Esophagus squamous epithelium (tissue), 5 donors: ENCODE measurements around the gene GNA12. TPM values are rescaled to one million over a fixed set of nuclear protein-coding genes. Genes with fewer than 3 reads are reported as not detected.

Experiments
- DNase-seq: peaks from one replicate; lab custom pipeline; 2025; lab: John Stamatoyannopoulos, UW
- H3K27ac ChIP-seq, 4 donors: fragments of 200-600 bp; sonication (generic); one replicate each; pipeline ENCODE4 v1.5.1; 2016 to 2019; ENCODE audit warnings: mild to moderate bottlenecking in 1 of 4
- H3K27me3 ChIP-seq, 4 donors: fragments of 200-600 bp; sonication (generic); 1 replicate in 3 of 4; 2 replicates in 1 of 4; pipeline versions ENCODE4 v1.5.1 to v1.6.0; 2017 to 2021; ENCODE audit warnings: antibody characterized with exemption in 1 of 4
- H3K36me3 ChIP-seq, 3 donors: fragments of 200-600 bp; sonication (generic); one replicate each; pipeline ENCODE4 v1.5.1; 2016 to 2019
- H3K4me1 ChIP-seq, 3 donors: fragments of 200-600 bp; sonication (generic); one replicate each; pipeline ENCODE4 v1.5.1; 2017 to 2019
- H3K4me3 ChIP-seq, 4 donors: fragments of 200-600 bp; sonication (generic); 1 replicate in 3 of 4; 2 replicates in 1 of 4; pipeline ENCODE4 v1.5.1; 2016 to 2019; ENCODE audit warnings: mild to moderate bottlenecking in 2 of 4, moderate library complexity in 1 of 4
- H3K9me3 ChIP-seq, 3 donors: fragments of 200-600 bp; sonication (generic); one replicate each; pipeline ENCODE4 v1.5.1; 2016 to 2019
- POLR2A ChIP-seq, 4 donors: fragments of 450-650 bp; IDR thresholded peaks; one replicate each; pipeline ENCODE4 v1.6.1; 2017; ENCODE audit warnings: antibody characterized with exemption in 4 of 4, mild to moderate bottlenecking in 4 of 4, moderate library complexity in 3 of 4
- WGBS, 2 donors: methylation state at CpG; one replicate each; pipeline ENCODE4 v1.1.5; 2018; 5-methylcytosine and 5-hydroxymethylcytosine counted together
- intact Hi-C: fragments of 100-400 bp; cut with DNase I; formaldehyde crosslinking; loops from one replicate; pipeline ENCODE4 v1.15.0; 2022
- total RNA-seq, 4 donors: library from RNA; depleted of rRNA; stranded (reverse); fragments of >200 nt; gene quantifications; one replicate each; pipeline ENCODE4 v1.1.0, GENCODE V29; 2016
- TF ChIP-seq, protein P1 (sequence below), 6 experiments: fragments of 450-650 bp in 4 of 6; fragments of 200-600 bp in 2 of 6; sonication (generic) in 2 of 6; IDR thresholded peaks; one replicate each; pipeline ENCODE4 v1.5.1; 2016 to 2019; ENCODE audit warnings: antibody characterized with exemption in 6 of 6, mild to moderate bottlenecking in 4 of 6, moderate library complexity in 4 of 6
- donor health status: DM: yes; HTN: yes; CAD: no.

GNA12 gene
- total RNA-seq, 4 donors from 2014 or later: 6.6 to 11.6 (median 7.6) TPM

DNA sequence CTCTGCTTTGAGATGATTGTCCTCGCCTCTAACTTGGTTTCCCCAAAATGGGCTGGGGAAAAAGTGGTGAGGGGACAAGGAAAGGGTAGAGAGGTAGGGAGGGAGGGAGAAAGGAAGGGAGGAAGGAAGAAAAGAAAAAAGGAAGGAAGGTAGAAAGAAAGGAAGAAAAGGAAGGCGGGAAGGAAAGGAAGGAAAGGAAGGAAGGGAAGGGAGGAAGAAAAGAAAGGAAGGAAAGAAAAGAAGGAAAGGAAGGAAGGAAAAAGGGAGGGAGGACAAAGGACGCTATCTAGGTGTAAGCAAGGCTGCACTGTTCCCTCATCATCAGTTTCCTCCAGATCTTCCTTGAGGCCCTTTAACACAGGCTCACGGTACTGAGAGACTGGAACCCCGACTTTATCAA, 2.2 kb downstream of the GNA12 start:
- H3K27me3 ChIP-seq: no peaks in the 10 kb centered on the region
- intact Hi-C loops: no loop called here
- no peak overlapping the region for H3K27ac ChIP-seq
- H3K36me3 ChIP-seq: peaks cover 0 to 9% (median 0%) of the 10 kb centered on the region in 3 donors
- 74 to 78% methylated on average over 4 to 5 of the region's 5 CpGs for WGBS, 2 donors
- DNase-seq: no peak
- TF ChIP-seq POLR2A (IDR thresholded peaks at IDR 0.05): no peak
- TF ChIP-seq, protein P1, sequence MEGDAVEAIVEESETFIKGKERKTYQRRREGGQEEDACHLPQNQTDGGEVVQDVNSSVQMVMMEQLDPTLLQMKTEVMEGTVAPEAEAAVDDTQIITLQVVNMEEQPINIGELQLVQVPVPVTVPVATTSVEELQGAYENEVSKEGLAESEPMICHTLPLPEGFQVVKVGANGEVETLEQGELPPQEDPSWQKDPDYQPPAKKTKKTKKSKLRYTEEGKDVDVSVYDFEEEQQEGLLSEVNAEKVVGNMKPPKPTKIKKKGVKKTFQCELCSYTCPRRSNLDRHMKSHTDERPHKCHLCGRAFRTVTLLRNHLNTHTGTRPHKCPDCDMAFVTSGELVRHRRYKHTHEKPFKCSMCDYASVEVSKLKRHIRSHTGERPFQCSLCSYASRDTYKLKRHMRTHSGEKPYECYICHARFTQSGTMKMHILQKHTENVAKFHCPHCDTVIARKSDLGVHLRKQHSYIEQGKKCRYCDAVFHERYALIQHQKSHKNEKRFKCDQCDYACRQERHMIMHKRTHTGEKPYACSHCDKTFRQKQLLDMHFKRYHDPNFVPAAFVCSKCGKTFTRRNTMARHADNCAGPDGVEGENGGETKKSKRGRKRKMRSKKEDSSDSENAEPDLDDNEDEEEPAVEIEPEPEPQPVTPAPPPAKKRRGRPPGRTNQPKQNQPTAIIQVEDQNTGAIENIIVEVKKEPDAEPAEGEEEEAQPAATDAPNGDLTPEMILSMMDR (IDR thresholded peaks at IDR 0.05): no peak
- peaks cover 6 to 45% (median 13%) of the 10 kb centered on the region in 3 donors for H3K4me1 ChIP-seq
- H3K9me3 ChIP-seq: no peaks in the 10 kb centered on the region
- H3K4me3 ChIP-seq: no peak overlapping the region

DNA sequence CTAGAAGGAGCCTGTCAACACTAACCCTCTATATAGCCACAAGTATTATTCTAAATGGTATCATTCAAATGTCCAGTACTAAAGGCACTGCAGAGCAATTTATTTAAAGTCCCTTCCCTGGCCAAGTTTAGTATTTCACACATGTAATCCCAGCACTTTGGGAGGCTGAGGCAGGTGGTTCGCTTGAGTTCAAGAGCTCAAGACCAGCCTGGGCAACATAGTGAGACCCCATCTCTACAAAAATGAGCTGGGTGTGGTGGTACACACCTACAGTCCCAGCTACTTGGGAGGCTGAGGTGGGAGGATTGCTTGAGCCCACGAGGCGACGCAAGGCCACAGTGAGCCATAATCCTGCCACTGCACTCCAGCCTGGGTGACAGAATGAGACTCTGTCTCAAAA, 3.6 kb downstream of the GNA12 start:
- H3K4me3 ChIP-seq: no peak overlapping the region
- TF ChIP-seq, protein P1 (IDR thresholded peaks at IDR 0.05): no peak
- TF ChIP-seq POLR2A (IDR thresholded peaks at IDR 0.05): no peak
- no peak for DNase-seq
- intact Hi-C loops: no loop called here
- WGBS, 2 donors: 95 to 100% methylated on average over 3 to 4 of the region's 4 CpGs
- peaks cover 0 to 13% (median 0%) of the 10 kb centered on the region in 3 donors for H3K36me3 ChIP-seq
- no peaks in the 10 kb centered on the region for H3K27me3 ChIP-seq
- peaks cover 6 to 46% (median 13%) of the 10 kb centered on the region in 3 donors for H3K4me1 ChIP-seq
- H3K27ac ChIP-seq: no peak overlapping the region
- no peaks in the 10 kb centered on the region for H3K9me3 ChIP-seq

DNA sequence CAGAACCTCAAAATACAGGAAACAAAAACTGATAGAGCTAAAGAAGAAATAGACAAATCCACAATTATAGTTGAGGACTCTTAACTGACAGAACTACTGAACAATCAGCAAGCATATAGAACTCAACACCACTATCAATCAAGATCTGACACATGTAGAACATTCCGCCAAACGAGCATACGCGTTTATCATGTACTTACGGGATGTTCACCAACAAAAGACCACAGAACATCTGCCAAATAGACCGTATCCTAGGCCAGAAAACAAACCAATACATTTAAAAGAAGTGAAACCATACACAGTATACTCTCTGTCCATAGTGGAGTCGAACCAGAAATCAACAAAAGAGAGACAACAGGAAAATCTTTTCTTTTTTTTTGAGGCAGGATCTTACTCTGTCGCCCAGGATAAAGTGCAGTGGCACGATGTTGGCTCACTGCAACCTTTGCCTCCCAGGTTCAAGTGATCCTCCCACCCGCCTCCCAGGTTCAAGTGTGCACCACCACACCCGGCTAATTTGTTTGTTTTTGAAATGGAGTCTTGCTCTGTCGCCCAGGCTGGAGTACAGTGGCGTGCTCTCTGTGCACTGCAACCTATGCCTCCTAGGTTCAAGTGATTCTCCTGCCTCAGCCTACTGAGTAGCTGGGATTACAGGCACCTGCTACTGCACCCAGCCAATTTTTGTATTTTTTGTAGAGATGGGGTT, 5.1 kb downstream of the GNA12 start:
- Histone ChIP-seq H3K27ac (no peak overlapping the region), H3K27me3 (no peaks in the 10 kb centered on the region), H3K4me3 (no peak overlapping the region), H3K9me3 (no peaks in the 10 kb centered on the region), H3K36me3 (peaks cover 0 to 24% (median 0%) of the 10 kb centered on the region in 3 donors), H3K4me1 (peaks cover 6 to 42% (median 13%) of the 10 kb centered on the region in 3 donors)
- 66 to 76% methylated on average over 12 to 13 of the region's 13 CpGs for WGBS, 2 donors
- no peak for DNase-seq
- intact Hi-C loops: no loop called here
- TF ChIP-seq, protein P1 (IDR thresholded peaks at IDR 0.05): no peak
- TF ChIP-seq POLR2A (IDR thresholded peaks at IDR 0.05): no peak

- intact Hi-C loops: no loop called here
- Histone ChIP-seq H3K4me3 (no peak overlapping the region), H3K4me1 (peaks cover 5 to 38% (median 13%) of the 10 kb centered on the region in 3 donors), H3K27me3 (no peaks in the 10 kb centered on the region), H3K27ac (no peak overlapping the region), H3K36me3 (peaks cover 0 to 24% (median 0%) of the 10 kb centered on the region in 3 donors), H3K9me3 (no peaks in the 10 kb centered on the region)
- 94 to 98% methylated on average over 3 of the region's 3 CpGs for WGBS, 2 donors
- no peak for DNase-seq
- no peak for TF ChIP-seq POLR2A (IDR thresholded peaks at IDR 0.05)
- TF ChIP-seq, protein P1 (IDR thresholded peaks at IDR 0.05): no peak
Observed at GRCh38 chr7:2838451-2838850, 5.7 kb downstream of the GNA12 start.

- peaks cover 0 to 24% (median 0%) of the 10 kb centered on the region in 3 donors for H3K36me3 ChIP-seq
- H3K27ac ChIP-seq: peak overlapping the region in 1 of 4 donors; percentile 15
- TF ChIP-seq POLR2A (IDR thresholded peaks at IDR 0.05): no peak
- TF ChIP-seq, protein P1 (IDR thresholded peaks at IDR 0.05): no peak
- peaks cover 0 to 28% (median 8%) of the 10 kb centered on the region in 3 donors for H3K4me1 ChIP-seq
- H3K9me3 ChIP-seq: no peaks in the 10 kb centered on the region
- no peak overlapping the region for H3K4me3 ChIP-seq
- no peak for DNase-seq
- no peaks in the 10 kb centered on the region for H3K27me3 ChIP-seq
- WGBS, 2 donors: 39 to 41% methylated on average over 3 of the region's 3 CpGs
- intact Hi-C loops: no loop called here
Observed at GRCh38 chr7:2837496-2837895, 6.6 kb downstream of the GNA12 start.
